ENCODE measurements around the gene CREB5. TPM values are rescaled to one million over a fixed set of nuclear protein-coding genes. Genes with fewer than 3 reads are reported as not detected.

Gene CREB5
- total and polyA plus RNA-seq, 2 experiments from 2014 or later: 2.4 to 4.4 TPM

DNA sequence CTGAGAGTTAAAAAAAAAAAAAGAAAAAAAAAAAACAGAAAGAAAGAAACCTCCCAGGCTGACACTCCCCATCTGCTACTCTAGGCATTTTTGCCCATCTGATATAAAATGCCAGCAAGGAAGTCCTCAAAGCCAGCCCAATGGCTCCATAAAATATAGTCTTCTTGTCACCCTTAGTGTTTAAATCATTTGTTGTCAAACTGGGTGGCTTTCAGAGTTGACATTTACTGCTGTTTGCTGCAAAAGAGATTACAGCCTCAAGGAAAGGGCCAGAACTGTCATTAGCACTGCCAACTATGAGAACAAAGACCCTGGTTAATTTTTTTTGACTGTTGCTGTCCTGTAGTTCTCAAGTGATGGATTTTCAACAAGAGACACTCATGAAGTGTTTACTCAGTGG lies 459.3 kb downstream of the CREB5 start:
- Mint-ChIP-seq H3K36me3 (ENCODE audit: low read depth) (no peaks in the 10 kb centered on the region), H3K9me3 (no peaks in the 10 kb centered on the region), H3K27ac (no peak overlapping the region), H3K27me3 (ENCODE audit: insufficient read depth, low read depth, poor library complexity) (peaks cover 6% of the 10 kb centered on the region), H3K4me1 (peaks cover 13% of the 10 kb centered on the region), H3K4me3 (no peak overlapping the region)
- Histone ChIP-seq H3K36me3 (ENCODE audit: insufficient read depth) (no peaks in the 10 kb centered on the region), H3F3A (replicated peaks; ENCODE audit: low read depth) (no peaks in the 10 kb centered on the region), H3K4me3 (no peak overlapping the region), H3K27ac (ENCODE audit: low read depth) (no peak overlapping the region), H3K9me2 (ENCODE audit: insufficient read depth) (0 out of 2 replicates have a peak, but pooled peaks cover 3% of the 10 kb centered on the region), H3K4me1 (ENCODE audit: insufficient read depth) (peaks cover 11% of the 10 kb centered on the region; the same call in 1 of the 2 replicates), H3K27me3 (ENCODE audit: insufficient read depth) (no peaks in the 10 kb centered on the region), H3K4me2 (no peak overlapping the region), H4K20me1 (replicated peaks; ENCODE audit: insufficient read depth) (no peaks in the 10 kb centered on the region), H2AFZ (no peak overlapping the region), H3K79me2 (replicated peaks; ENCODE audit: insufficient read depth) (no peaks in the 10 kb centered on the region)
- no peak for DNase-seq (ENCODE audit: low spot score)
- ATAC-seq: no peak
- TF ChIP-seq STAT1 (IDR thresholded peaks at IDR 0.05; ENCODE audit: unreplicated experiment) (no peak), NANOG (IDR thresholded peaks at IDR 0.05; ENCODE audit: borderline replicate concordance) (no peak), CREB1 (CRISPR knock-in tag; IDR thresholded peaks at IDR 0.05; ENCODE audit: low read depth) (no peak)
- TF ChIP-seq, protein P1, sequence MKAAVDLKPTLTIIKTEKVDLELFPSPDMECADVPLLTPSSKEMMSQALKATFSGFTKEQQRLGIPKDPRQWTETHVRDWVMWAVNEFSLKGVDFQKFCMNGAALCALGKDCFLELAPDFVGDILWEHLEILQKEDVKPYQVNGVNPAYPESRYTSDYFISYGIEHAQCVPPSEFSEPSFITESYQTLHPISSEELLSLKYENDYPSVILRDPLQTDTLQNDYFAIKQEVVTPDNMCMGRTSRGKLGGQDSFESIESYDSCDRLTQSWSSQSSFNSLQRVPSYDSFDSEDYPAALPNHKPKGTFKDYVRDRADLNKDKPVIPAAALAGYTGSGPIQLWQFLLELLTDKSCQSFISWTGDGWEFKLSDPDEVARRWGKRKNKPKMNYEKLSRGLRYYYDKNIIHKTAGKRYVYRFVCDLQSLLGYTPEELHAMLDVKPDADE (IDR thresholded peaks at IDR 0.05): no peak
- TF ChIP-seq, protein P2, sequence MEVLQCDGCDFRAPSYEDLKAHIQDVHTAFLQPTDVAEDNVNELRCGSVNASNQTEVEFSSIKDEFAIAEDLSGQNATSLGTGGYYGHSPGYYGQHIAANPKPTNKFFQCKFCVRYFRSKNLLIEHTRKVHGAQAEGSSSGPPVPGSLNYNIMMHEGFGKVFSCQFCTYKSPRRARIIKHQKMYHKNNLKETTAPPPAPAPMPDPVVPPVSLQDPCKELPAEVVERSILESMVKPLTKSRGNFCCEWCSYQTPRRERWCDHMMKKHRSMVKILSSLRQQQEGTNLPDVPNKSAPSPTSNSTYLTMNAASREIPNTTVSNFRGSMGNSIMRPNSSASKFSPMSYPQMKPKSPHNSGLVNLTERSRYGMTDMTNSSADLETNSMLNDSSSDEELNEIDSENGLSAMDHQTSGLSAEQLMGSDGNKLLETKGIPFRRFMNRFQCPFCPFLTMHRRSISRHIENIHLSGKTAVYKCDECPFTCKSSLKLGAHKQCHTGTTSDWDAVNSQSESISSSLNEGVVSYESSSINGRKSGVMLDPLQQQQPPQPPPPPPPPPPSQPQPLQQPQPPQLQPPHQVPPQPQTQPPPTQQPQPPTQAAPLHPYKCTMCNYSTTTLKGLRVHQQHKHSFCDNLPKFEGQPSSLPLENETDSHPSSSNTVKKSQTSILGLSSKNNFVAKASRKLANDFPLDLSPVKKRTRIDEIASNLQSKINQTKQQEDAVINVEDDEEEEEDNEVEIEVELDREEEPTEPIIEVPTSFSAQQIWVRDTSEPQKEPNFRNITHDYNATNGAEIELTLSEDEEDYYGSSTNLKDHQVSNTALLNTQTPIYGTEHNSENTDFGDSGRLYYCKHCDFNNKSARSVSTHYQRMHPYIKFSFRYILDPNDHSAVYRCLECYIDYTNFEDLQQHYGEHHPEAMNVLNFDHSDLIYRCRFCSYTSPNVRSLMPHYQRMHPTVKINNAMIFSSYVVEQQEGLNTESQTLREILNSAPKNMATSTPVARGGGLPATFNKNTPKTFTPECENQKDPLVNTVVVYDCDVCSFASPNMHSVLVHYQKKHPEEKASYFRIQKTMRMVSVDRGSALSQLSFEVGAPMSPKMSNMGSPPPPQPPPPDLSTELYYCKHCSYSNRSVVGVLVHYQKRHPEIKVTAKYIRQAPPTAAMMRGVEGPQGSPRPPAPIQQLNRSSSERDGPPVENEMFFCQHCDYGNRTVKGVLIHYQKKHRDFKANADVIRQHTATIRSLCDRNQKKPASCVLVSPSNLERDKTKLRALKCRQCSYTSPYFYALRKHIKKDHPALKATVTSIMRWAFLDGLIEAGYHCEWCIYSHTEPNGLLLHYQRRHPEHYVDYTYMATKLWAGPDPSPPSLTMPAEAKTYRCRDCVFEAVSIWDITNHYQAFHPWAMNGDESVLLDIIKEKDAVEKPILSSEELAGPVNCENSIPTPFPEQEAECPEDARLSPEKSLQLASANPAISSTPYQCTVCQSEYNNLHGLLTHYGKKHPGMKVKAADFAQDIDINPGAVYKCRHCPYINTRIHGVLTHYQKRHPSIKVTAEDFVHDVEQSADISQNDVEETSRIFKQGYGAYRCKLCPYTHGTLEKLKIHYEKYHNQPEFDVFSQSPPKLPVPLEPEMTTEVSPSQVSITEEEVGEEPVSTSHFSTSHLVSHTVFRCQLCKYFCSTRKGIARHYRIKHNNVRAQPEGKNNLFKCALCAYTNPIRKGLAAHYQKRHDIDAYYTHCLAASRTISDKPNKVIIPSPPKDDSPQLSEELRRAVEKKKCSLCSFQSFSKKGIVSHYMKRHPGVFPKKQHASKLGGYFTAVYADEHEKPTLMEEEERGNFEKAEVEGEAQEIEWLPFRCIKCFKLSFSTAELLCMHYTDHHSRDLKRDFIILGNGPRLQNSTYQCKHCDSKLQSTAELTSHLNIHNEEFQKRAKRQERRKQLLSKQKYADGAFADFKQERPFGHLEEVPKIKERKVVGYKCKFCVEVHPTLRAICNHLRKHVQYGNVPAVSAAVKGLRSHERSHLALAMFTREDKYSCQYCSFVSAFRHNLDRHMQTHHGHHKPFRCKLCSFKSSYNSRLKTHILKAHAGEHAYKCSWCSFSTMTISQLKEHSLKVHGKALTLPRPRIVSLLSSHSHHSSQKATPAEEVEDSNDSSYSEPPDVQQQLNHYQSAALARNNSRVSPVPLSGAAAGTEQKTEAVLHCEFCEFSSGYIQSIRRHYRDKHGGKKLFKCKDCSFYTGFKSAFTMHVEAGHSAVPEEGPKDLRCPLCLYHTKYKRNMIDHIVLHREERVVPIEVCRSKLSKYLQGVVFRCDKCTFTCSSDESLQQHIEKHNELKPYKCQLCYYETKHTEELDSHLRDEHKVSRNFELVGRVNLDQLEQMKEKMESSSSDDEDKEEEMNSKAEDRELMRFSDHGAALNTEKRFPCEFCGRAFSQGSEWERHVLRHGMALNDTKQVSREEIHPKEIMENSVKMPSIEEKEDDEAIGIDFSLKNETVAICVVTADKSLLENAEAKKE (CRISPR knock-in tag; IDR thresholded peaks at IDR 0.05): no peak

DNA sequence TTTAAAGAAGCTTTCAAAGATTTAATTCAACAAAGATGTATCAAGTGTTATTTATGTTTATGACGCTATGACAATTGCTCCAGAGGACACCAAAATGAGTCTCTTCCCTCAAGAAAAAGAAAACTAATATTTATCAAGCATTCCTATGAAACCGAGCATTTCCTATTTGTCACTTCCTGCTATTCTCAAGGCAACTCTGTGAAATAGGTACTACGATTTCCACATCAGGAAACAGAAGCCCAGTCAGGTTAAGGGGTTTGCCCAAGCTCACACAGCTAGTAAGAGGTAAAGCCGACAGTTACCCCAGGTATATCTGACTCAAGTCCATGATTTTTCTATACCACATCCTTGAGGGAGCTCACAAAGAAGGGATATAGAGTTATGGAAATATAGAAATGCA lies 459.9 kb downstream of the CREB5 start:
- ATAC-seq: no peak
- peaks cover 6% of the 10 kb centered on the region; the same call in 1 of the 2 replicates for H3K4me1 ChIP-seq (ENCODE audit: insufficient read depth)
- TF ChIP-seq, protein P3, sequence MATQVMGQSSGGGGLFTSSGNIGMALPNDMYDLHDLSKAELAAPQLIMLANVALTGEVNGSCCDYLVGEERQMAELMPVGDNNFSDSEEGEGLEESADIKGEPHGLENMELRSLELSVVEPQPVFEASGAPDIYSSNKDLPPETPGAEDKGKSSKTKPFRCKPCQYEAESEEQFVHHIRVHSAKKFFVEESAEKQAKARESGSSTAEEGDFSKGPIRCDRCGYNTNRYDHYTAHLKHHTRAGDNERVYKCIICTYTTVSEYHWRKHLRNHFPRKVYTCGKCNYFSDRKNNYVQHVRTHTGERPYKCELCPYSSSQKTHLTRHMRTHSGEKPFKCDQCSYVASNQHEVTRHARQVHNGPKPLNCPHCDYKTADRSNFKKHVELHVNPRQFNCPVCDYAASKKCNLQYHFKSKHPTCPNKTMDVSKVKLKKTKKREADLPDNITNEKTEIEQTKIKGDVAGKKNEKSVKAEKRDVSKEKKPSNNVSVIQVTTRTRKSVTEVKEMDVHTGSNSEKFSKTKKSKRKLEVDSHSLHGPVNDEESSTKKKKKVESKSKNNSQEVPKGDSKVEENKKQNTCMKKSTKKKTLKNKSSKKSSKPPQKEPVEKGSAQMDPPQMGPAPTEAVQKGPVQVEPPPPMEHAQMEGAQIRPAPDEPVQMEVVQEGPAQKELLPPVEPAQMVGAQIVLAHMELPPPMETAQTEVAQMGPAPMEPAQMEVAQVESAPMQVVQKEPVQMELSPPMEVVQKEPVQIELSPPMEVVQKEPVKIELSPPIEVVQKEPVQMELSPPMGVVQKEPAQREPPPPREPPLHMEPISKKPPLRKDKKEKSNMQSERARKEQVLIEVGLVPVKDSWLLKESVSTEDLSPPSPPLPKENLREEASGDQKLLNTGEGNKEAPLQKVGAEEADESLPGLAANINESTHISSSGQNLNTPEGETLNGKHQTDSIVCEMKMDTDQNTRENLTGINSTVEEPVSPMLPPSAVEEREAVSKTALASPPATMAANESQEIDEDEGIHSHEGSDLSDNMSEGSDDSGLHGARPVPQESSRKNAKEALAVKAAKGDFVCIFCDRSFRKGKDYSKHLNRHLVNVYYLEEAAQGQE (IDR thresholded peaks at IDR 0.05; ENCODE audit: unreplicated experiment): no peak
- TF ChIP-seq, protein P4, sequence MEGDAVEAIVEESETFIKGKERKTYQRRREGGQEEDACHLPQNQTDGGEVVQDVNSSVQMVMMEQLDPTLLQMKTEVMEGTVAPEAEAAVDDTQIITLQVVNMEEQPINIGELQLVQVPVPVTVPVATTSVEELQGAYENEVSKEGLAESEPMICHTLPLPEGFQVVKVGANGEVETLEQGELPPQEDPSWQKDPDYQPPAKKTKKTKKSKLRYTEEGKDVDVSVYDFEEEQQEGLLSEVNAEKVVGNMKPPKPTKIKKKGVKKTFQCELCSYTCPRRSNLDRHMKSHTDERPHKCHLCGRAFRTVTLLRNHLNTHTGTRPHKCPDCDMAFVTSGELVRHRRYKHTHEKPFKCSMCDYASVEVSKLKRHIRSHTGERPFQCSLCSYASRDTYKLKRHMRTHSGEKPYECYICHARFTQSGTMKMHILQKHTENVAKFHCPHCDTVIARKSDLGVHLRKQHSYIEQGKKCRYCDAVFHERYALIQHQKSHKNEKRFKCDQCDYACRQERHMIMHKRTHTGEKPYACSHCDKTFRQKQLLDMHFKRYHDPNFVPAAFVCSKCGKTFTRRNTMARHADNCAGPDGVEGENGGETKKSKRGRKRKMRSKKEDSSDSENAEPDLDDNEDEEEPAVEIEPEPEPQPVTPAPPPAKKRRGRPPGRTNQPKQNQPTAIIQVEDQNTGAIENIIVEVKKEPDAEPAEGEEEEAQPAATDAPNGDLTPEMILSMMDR (conservative IDR thresholded peaks at IDR 0.05; ENCODE audit: low read depth in 2 of 2): no peak
- TF ChIP-seq EZH2 (IDR thresholded peaks at IDR 0.05; ENCODE audit: low read depth, unreplicated experiment): no peak
- no peak for TF ChIP-seq POLR2AphosphoS5 (IDR thresholded peaks at IDR 0.05; ENCODE audit: low read depth)
- no peak for TF ChIP-seq ZNF331 (CRISPR knock-in tag; IDR thresholded peaks at IDR 0.05; ENCODE audit: low read depth)

More for the DNA sequence above, 459.9 kb downstream of the CREB5 start:
- Mint-ChIP-seq H3K27me3 (ENCODE audit: insufficient read depth, low read depth, poor library complexity) (peaks cover 4% of the 10 kb centered on the region), H3K4me1 (peaks cover 12% of the 10 kb centered on the region), H3K4me3 (no peak overlapping the region), H3K27ac (no peak overlapping the region), H3K9me3 (no peaks in the 10 kb centered on the region), H3K36me3 (ENCODE audit: low read depth) (no peaks in the 10 kb centered on the region)
- Histone ChIP-seq H3K4me2 (no peak overlapping the region), H3K36me3 (ENCODE audit: insufficient read depth) (no peaks in the 10 kb centered on the region), H3K27ac (ENCODE audit: low read depth) (no peak overlapping the region), H3K9me2 (ENCODE audit: insufficient read depth) (no peaks in the 10 kb centered on the region), H3K79me2 (replicated peaks; ENCODE audit: insufficient read depth) (no peaks in the 10 kb centered on the region), H3K4me3 (no peak overlapping the region), H2AFZ (no peak overlapping the region), H3F3A (replicated peaks; ENCODE audit: low read depth) (no peaks in the 10 kb centered on the region), H4K20me1 (replicated peaks; ENCODE audit: insufficient read depth) (no peaks in the 10 kb centered on the region), H3K27me3 (ENCODE audit: insufficient read depth) (no peaks in the 10 kb centered on the region)
- no peak for DNase-seq (ENCODE audit: low spot score)
